Neural cell (in vitro differentiated cells): ENCODE measurements around the gene ZNHIT1.

ENCODE experiments used
- CTCF ChIP-seq: fragments of 450-650 bp; IDR thresholded peaks from 2 replicates; pipeline ENCODE4 v1.5.1; 2014; ENCODE audit warnings: antibody characterized with exemption, mild to moderate bottlenecking, moderate library complexity; ENCODE audit not compliant: poor library complexity, severe bottlenecking
- EP300 ChIP-seq: fragments of 450-650 bp; conservative IDR thresholded peaks from 2 replicates; pipeline ENCODE4 v1.6.1; 2014; ENCODE audit warnings: antibody characterized with exemption, mild to moderate bottlenecking, moderate library complexity; ENCODE audit not compliant: poor library complexity, severe bottlenecking
- EZH2 ChIP-seq: fragments of 200-600, 300-800 bp; shearing (Covaris generic), sonication (generic); IDR thresholded peaks from 2 replicates; pipeline ENCODE4 v1.6.1; 2014; ENCODE audit warnings: antibody characterized with exemption, low read length, borderline replicate concordance, mild to moderate bottlenecking; ENCODE audit not compliant: insufficient read depth, poor library complexity, severe bottlenecking
- MXI1 ChIP-seq: fragments of 450-650 bp; conservative IDR thresholded peaks from 2 replicates; pipeline ENCODE4 v1.6.1; 2014; ENCODE audit warnings: antibody characterized with exemption, mild to moderate bottlenecking; ENCODE audit not compliant: poor library complexity, severe bottlenecking
- POLR2AphosphoS5 ChIP-seq: IDR thresholded peaks from 2 replicates; pipeline ENCODE4 v1.6.1; 2012
- RAD21 ChIP-seq: fragments of 450-650 bp; conservative IDR thresholded peaks from 2 replicates; pipeline ENCODE4 v1.6.1; 2014; ENCODE audit warnings: antibody characterized with exemption, mild to moderate bottlenecking, moderate library complexity
- SMC3 ChIP-seq: fragments of 450-650 bp; conservative IDR thresholded peaks from 2 replicates; pipeline ENCODE4 v1.6.1; 2014; ENCODE audit warnings: antibody characterized with exemption, mild to moderate bottlenecking, moderate library complexity; ENCODE audit not compliant: poor library complexity

DNA sequence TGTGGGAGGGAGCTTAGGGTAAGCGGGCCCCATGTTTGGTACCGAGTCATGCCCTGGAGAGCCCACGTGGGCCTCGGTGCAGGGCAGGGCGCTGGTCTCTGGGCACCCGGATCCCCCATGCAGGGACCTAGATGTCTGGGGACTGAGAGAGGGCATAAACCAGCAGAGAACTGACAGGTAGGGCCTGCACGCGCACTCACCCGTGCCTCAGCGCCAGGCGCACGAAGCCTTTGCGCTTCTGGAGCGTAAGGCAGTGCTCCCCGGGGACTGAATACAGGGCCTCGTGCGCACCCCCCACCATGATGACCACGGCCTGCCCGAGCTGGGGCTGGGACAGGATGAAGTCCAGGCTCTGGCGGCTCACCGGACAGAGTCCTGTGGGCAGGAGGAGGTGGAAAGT lies 20.0 kb upstream of the ZNHIT1 start:
- TF ChIP-seq CTCF (no peak), RAD21 (no peak), EP300 (no peak), EZH2 (no peak), POLR2AphosphoS5 (no peak), MXI1 (no peak), SMC3 (no peak)
